ENCODE data around the gene ZNF236.
"Not testable (repeated sequence)": the region's sequence is repeated elsewhere in the genome, so short reads cannot be mapped to it uniquely, and the experiment has no call there.

Gene ZNF236

DNA sequence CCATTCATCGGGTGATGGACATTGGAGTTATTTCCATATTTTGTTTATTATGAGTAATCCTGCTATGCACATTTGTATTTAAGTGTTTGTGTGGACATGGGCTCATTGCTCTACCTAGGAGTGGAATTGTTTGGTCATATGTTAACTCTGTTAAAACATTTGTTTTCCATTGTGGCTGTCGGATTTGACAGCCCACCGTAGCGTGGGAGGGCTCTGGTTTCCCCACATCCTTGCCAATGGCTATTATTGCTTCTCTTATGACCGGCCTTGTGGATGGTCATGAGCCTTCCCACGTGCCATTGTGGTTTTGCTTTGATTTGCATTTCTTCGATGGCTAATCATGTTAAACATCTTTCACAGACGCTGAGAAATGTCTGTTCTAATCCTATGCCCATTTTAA, 92.0 kb downstream of the ZNF236 start:
- no peak for DNase-seq

DNA sequence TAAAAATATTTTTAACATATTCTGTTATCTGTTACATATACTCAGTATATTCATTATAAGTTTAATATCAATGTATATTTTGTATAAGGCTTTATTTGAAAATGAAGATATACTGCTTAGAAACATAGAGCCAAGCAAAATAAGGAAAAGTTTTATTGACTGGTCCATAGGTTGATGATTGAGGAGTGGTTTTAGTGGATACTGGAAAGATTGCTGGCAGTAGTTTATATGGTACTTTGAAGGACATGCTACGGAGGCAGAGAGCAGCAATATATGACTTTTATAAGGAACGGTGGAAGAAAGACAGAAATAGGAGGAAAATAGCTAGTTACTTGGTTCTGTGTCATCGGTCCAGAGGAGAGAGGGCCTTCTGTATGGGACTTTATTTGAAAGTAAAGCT, 92.4 kb downstream of the ZNF236 start:
- DNase-seq: no peak

DNA sequence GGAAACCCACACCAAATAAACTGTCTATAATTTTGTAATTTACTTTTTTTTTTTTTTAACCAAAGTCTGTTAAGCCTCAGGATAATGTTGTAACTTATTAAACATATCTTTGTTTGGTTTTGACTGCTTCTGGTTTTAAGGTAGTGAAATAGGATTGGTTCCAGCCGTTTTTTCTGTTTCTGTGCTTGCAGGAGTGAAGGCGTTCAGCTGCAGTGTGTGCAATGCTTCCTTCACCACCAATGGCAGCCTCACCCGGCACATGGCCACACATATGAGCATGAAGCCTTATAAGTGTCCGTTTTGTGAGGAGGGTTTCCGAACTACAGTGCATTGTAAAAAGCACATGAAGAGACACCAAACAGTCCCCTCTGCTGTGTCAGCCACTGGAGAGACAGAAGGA, 93.1 kb downstream of the ZNF236 start:
- DNase-seq: no peak

DNA sequence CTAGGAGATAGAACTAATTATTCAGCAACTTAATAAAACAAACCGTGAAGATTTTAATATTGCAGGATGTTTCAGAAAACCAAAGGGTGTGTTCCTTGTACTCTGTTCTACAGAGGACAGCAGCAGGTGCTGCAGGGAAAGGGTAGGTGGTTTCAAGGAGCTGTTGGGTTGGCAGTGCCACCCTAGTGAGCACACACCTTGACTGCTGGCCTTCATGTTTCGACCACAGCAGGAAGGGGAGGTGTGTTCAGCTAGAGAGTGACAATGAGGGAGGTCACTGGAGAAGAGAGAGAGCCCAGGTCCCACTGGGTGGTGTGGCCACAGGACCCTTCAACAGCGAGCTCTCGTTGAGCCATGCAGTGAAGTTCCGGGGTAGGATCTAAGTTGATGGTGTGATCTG, 98.6 kb downstream of the ZNF236 start:
- no peak for DNase-seq

DNA sequence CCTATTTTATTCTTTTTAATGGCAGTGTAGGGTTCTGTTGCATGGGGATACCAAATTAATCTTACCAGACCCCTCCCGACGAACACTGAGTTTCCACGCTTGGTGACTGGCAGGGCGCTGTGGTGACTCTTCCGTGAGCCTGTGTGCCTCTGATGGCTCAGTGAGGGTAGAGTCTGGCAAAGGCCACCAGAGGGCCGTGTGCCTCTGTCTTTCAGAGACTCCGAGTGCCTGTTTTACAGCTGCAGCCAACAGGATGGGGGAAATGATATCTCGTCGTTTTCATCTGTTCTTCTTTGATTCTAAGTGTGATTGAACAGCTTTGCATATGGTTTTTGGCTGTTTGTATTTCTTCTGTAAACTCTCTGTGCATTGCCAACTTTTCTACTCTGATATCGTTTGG, 99.8 kb downstream of the ZNF236 start:
- no peak for DNase-seq

DNA sequence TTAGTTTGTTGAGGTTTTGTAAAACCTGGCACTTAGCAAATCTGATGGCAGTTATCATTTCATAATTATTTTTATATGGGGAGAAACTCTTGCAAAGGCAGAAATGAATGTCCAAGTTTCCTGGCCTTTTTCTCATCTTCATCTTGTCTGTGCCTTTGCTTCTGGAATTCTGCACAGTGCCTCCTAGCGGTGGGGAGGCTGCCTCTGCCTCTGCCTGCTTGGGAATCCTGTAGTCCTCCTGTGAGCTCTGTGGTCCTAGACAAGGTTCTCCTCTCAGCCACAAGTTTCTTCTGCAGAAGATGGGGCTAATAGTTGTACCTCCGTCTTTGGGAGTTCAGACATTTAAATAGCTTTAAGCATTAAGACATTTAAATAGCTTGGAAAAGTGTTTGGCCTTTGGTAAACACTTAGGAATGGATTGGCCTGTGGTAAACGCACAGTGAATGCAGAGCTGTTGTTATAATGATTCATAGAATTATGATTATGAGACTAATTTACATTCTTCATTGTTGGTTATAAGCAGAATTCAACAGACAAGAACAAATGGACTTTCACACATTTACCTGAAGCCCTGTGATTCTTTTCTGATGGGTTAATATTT, 101.2 kb downstream of the ZNF236 start:
- peak; percentile 32 for DNase-seq

DNA sequence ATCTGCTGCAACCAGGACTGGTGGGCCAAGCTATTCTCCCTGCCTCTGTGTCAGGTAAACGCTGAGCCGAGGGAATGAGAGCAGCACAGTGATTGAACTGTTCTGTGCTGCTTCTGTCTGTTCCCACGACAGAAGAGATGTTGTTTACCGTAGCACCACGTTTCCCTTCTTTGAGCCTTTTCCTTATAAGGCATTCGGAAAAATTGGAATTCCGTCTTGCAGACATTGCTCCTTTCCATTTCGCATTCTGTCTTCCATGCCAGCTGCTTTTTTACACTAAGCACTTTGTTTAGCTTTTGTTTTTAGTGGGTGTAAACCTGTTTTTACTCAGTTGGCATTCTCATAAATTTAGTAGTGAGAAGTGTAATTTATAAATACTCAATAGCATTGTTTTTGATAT, 103.1 kb downstream of the ZNF236 start:
- DNase-seq: no peak

DNA sequence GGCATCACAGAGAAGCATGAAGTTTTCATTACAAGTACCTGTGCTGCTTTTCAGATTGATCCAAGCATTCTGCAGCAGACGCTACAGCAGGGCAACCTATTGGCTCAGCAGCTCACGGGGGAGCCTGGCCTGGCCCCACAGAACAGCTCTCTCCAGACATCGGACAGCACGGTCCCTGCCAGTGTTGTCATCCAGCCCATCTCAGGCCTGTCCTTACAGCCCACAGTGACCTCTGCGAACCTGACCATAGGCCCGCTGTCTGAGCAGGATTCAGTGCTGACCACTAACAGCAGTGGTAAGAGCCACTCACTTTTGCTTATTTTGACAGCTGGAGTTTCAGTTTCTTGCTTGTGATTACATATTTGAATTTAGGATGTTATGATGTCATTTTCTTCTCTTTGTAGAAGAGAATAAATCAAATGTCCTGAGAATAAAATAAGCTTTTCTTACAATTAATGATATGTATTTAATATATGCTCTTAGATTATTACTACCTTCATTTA, 104.9 kb downstream of the ZNF236 start:
- no peak for DNase-seq

DNA sequence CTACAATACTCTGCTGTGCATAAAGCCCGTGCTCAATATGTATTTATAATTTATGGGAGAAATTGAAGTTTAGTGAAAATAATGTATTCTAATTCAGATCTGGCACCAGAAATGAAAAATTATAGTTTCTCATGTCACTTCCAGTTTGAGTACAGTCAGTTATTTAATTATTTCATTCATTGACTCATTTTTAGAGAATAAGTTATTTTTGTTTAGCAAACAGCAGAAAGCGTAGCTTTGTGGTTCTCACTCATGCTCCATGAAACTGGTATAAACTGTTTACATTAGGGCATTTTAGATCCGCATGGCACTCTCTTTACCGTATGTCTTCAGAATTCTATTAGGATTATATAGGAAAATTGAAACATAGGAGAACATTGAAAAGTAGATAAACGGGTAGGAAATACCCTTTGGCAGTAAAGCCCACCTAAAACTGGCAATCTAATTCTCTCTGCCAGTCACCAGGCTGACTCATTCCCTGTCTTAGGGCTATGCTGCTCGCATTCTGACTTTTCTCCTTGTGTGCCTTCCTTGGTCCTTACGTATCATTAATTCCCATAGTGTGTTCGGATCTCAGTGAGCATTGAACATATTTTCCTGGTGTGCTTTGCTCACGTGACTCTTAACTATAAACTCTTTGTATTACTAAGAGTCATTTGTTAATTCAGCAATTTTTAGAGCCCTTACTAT, 106.0 kb downstream of the ZNF236 start:
- no peak for DNase-seq

DNA sequence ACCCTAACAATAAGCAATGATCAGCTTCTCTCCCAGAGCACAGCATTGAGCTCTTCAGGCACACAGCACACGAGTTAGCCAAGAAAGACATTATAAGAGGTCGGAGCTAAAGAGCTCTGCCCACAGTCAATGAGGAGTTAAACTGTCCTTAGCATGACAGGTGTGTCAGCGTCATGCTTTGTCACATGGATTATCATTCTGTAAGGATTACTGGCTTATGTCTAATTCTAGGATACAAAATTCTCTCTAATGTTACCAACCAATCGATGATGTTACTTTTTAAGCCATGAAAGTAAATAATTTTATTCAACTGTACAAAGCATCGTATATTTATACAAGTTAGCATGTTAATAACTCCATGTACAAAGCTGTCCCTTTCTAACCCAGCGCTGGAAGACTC, 108.8 kb downstream of the ZNF236 start:
- DNase-seq: no peak

DNA sequence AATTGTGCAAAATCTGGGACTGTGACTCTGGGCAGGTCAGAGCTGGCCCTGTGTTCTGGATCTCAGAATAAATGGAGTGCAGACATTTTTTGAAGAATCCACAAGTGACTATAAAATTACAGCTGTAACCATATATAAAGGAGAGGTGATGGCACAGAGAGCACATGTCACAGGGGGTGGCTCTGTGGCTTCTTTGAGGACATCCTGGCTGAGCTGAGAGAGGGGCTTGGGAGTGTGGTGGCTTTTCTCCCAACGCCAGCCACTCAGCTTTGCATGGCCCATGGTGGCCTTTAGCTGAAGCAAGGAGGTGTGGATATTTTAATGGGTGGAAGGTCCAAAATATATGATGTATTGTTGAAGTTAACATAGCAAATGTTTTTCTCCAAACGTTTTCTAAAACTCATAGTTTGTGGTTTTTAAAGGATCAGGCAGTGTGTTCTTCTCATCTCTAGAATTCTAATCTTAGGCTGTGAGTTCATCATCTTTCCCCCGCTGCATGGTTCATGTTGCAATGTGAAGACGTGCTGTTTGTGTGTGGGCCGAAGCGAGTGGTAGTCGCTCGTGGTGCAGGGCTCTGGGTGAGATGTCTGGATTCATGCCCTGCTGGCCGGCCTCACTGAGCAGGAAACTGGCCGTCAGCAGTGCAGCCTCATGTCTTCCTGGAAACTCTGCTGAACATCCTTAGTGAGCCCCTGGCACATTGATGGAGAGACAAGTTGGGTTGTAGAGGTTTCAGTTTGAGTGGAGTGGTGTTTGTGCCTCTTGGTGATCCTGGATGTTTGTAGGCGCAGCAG, 109.9 kb downstream of the ZNF236 start:
- no peak for DNase-seq

DNA sequence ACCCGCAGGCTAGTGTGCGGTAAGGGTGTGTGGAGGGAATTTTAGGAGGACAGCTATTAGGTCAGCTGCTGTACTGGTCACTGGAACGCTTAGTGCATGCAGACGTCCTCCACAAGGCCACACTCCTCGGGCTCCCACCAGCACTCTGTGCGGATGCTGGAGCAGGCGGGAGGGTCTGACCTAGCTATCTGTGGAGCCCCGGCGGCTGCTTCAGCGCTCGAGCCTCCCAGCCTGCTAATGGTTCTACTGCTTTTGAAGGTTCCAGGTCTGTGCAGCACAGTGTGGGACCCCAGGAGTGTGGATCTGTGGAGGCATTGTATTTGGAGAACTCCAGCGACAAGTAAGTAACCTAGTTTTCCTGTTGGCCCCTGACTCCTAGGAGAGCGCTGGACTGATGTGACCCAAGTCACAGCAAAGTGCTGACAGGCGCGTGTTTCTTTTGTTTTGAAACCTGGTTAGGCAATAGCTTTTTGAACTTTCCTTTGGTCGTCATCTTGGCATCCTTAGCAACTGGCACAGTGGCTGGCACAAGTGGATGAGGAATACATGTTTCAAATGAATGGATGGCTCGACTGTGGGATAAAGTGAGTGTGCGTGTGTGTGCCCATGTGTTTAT, 113.5 kb downstream of the ZNF236 start:
- no peak for DNase-seq

DNA sequence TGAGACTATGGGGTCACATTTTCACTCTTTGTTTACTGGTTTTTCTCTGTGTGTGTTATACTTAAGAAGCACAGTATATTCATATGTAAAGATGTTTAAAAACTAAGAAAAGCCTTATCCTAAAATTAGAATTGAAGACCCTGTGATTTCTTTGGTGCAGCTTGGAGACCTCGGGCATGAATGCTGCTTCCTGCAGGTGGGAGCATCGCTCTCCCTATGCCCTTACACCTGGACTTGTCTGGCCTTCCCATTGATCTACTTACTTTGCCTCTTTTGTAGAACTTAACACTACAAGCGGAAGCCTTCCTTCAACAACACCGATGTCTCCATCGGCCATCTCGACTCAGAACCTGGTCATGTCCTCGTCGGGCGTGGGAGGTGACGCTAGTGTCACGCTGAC, 114.5 kb downstream of the ZNF236 start:
- no peak for DNase-seq

DNA sequence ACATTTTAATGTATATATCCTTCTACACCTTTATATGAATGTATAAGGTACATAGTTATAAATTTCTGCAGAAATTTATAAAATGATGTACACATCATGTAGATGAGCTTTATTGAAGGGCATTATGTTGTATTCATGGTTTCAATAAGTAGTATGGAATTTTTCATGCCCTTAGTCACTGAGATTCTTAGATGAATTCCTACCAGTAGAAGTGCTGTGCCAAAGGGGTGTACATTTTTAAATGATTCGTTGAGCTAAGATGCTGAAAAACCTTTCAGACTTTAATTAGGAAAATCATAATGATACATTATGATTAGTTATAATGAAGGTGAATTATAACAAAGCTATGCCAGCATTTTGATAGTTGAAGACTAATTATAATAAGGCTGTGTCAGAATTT, 115.2 kb downstream of the ZNF236 start:
- DNase-seq: no peak

DNA sequence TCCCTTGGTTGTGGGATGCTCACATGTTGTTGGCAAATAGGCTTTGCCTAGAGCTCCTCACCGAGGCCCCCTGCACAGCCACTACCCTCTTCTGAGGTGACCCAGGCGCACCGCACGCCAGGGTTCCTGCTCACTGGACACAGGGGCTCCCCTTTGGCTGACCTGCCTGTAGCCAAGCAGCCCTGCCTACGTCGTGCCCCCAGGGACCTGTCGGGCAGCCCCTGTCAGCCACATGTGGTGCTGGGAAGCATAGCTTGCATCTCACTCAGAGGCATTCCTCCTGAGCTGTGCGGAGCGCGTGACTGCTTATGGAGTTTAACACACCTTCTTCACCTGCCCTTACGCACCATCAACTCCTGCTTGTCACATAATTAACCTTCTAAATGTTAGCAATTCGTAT, 116.3 kb downstream of the ZNF236 start:
- DNase-seq: no peak

DNA sequence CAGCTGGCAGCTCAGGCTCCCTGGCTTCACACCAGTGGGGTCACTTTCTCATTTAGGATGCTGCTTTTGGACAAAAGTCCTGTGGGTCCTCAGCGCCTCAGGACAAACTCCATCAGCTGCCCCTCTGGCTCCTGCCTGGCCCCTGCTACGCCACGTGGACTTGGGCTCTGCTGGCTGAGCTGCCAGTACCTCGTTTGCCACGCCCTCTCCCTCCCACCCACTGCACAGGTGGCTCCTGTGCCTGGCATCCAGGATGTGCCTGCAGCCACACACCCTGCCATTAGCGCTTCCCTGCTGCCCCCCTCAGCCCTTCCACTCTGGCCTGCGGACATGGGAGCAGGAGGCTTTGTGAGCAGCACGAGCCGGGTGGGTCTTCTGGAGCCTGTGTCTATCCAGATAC, 118.9 kb downstream of the ZNF236 start:
- no peak for DNase-seq

DNA sequence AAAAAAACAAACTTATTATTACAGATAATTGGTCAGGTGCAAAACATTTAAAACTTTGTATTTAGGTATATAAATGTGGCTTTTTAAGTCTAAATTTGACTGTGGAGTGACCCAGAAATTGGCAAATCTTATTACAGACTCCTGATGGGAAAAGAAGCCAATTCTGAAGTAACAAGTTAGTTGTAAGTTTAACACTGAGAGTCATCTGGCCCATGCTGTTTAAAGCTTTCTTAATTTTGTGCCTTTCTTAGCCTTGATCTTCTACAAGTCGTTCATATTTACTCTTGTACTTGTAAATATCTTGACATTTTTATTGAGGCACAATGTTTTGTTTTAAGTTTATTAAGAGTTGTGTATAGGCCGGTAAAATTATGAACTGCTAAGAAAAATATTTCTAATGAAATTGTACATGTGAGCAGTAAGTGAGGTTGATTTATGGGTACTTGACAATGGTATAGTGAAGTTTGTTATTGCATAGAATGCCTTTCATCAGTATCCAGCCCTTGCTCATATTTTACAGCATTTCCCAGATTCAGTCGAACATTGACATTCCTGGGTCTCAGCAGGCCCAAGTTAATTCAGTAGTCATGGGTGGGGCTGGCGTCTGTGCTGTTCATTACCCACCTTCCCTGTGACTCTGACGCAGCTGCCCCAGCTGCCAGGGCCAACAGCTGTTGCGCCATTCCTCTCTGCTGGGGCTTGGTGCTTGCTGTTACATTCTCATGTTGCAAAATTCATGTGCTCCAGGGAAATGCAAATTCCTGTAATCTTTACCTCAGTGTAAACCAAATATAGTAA, 121.4 kb downstream of the ZNF236 start:
- DNase-seq: peak; percentile 36

DNA sequence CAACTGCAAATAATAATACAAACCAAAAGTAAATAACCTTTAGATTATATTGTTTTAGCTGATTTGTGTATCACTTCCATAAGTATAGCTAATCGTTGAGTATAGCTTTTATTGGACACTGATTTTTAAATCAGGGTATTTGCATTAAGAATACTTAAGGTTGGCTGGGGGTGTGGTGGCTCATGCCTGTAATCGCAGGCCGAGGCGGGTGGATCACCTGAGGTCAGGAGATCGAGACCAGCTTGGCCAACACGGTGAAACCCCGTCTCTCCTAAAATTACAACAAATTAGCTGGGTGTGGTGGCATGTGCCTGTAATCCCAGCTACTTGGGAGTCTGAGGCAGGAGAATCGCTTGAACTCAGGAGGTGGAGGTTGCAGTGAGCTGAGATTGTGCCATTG, 122.0 kb downstream of the ZNF236 start:
- not testable (repeated sequence) for DNase-seq

DNA sequence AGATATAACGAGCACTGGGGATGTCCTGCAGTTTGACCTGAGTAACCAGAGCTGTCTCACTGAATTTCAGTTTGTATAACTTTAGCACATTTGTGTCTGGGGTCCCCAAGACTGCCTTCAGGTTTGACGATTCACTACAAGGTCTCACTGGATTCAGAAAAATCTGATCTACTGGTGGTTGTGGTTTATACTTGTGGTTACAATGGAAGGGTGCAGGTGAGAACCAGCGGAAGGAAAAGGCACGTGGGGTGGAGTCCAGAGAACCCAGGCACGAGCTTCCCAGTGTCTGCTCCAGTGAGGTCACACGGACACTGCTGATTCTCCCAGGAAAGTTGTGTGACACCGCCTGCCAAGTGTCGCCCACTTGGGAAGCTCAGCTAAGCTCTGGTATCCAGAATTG, 126.0 kb downstream of the ZNF236 start:
- DNase-seq: no peak

DNA sequence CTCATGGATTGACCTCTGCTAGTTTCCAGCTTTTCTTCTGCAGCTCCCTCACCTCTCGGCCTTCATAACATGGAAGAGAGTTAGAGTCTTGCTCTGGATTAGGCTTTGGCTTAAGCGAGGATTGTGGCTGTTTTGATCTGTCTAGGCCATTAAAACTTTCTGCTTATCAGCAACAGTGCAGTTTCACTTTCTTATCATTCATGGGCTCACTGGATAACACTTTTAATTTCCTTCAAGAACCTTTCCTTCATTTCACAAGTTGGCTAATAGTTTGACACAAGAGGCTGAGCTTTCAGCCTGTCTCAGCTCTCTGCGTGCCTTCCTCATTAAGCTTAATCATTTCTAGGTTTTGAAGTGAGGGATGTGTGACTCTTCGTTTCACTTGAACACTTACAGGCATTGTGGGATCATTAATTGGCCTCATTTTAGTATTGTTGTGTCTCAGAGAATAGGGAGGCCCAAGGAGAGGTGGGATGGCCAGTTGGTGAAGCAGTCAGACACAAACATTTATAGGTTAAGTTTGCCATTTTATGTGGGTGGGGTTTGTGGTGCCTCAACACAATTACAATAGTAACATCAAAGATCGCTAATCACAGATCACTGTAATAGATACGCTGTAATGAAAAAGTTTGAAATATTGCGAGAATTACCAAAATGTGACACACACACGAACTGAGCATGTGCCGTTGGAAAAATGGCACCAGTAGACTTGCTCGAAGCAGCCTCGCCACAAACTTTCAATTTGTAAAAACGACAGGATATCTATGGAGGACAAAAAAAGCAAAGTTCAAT, 129.3 kb downstream of the ZNF236 start:
- no peak for DNase-seq

DNA sequence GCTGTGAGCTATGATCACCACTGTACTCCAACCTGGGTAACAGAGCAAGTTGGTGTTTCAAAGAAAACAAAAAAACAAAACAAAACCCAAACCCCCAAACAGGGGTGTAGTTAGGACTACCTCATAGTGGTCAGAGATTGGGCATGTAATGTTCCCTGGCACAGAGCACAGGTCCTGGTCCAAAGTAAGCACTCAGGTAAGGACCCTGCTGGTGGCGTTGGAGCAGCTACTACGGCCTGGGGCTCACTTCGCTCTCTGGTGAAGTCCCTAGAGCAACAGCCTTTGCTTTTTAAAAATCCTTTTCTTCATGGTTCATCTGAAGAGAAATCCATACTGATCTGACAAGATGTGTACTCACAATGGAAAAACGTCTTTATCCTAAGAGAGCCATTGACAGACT, 130.4 kb downstream of the ZNF236 start:
- DNase-seq: no peak

DNA sequence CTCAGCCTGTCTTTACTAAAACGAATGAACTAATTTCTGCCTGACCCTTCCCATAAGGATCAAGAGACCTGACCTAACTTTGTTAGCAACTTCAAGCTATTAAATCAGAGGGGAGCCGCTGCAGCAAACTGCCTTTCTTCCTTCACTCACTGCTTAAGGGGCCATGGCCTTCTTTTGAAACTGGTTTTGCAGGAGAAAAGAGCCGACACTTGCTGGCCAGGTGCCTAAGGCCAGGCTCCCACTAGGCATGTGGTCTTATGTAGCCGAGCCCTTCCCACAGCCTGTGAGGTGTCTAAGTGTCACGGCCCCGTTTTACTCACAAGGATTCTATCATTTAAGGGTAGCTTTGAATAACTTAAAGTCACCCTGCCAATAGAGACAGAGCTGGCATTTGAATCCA, 130.8 kb downstream of the ZNF236 start:
- no peak for DNase-seq
